Caco-2 (cell line): ENCODE data around the gene NLRP3. TPM values are rescaled to one million over a fixed set of nuclear protein-coding genes. Genes with fewer than 3 reads are reported as not detected.

Experiments used
- BruUV-seq: library from RNA; stranded (reverse); fragments of 400-500 nt; replicated peaks from 2 replicates; lab custom pipeline; 2021; lab: Mats Ljungman, UMichigan
- CTCF ChIA-PET: fragments of 300-600 bp; sonication (Branson Sonifier 250); formaldehyde crosslinking; loops from one replicate; lab custom pipeline; 2022; ENCODE audit warnings: antibody characterized with exemption; lab: Charles Lee
- POLR2A ChIA-PET: fragments of 300-600 bp; sonication (Branson Sonifier 250); formaldehyde crosslinking; loops from one replicate; lab custom pipeline; 2022; ENCODE audit warnings: antibody characterized with exemption; lab: Charles Lee
- DNase-seq, 2 experiments: peaks; one replicate each; pipeline versions ENCODE4 v3.0.0 to v3.0.0-alpha.2; 2020 to 2022
- H3K27me3 ChIP-seq: replicated peaks from 2 replicates; pipeline ENCODE4 v1.6.0; 2011; ENCODE audit warnings: low read length; ENCODE audit not compliant: control insufficient read depth, insufficient read depth
- H3K36me3 ChIP-seq: 2 replicates; pipeline ENCODE4 v1.5.1; 2011; ENCODE audit warnings: low read length; ENCODE audit not compliant: control insufficient read depth, insufficient read depth
- H3K4me1 ChIP-seq: fragments of 250-450 bp; sonication (Bioruptor Pico); 2 replicates; pipeline ENCODE4 v1.5.1; 2020; ENCODE audit warnings: mild to moderate bottlenecking
- H3K4me3 ChIP-seq: 2 replicates; pipeline ENCODE4 v1.5.1; 2011; ENCODE audit warnings: low read depth, mild to moderate bottlenecking, control low read depth, low read length
- H3K9me3 ChIP-seq: fragments of 250-450 bp; sonication (Bioruptor Pico); 2 replicates; pipeline ENCODE4 v1.5.1; 2020; ENCODE audit warnings: mild to moderate bottlenecking, moderate library complexity
- H3K27ac Mint-ChIP-seq: one replicate; pipeline ENCODE4 v1.8.0; 2022; ENCODE audit warnings: mixed read lengths; ENCODE audit not compliant: unreplicated experiment
- H3K27me3 Mint-ChIP-seq: one replicate; pipeline ENCODE4 v1.8.0; 2022; ENCODE audit warnings: mixed read lengths; ENCODE audit not compliant: insufficient read depth, unreplicated experiment
- H3K36me3 Mint-ChIP-seq: one replicate; pipeline ENCODE4 v1.8.0; 2022; ENCODE audit warnings: mild to moderate bottlenecking, mixed read lengths; ENCODE audit not compliant: insufficient read depth, unreplicated experiment
- H3K4me1 Mint-ChIP-seq: one replicate; pipeline ENCODE4 v1.8.0; 2022; ENCODE audit warnings: low read depth, mixed read lengths; ENCODE audit not compliant: unreplicated experiment
- H3K4me3 Mint-ChIP-seq: one replicate; pipeline ENCODE4 v1.8.0; 2022; ENCODE audit warnings: mild to moderate bottlenecking, moderate library complexity, mixed read lengths; ENCODE audit not compliant: unreplicated experiment
- H3K9me3 Mint-ChIP-seq: one replicate; pipeline ENCODE4 v1.8.0; 2022; ENCODE audit warnings: mixed read lengths; ENCODE audit not compliant: unreplicated experiment
- CTCF ChIP-seq, 2 experiments: fragments of 200-600 bp in 1 of 2; IDR thresholded peaks; 1 replicate in 1 of 2; 2 replicates in 1 of 2; pipeline versions ENCODE4 v1.5.1 to v1.8.0; 2011 to 2022; ENCODE audit warnings: antibody characterized with exemption in 1 of 2, control low read depth in 1 of 2, inconsistent platforms in 1 of 2, low read depth in 1 of 2, low read length in 1 of 2, mild to moderate bottlenecking in 1 of 2, moderate library complexity in 1 of 2; ENCODE audit not compliant: insufficient read depth in 1 of 2, severe bottlenecking in 1 of 2, unreplicated experiment in 1 of 2
- intact Hi-C: fragments of 100-400 bp; cut with micrococcal nuclease; formaldehyde crosslinking; loops from one replicate; pipeline ENCODE4 v1.10.0; 2022; ENCODE audit not compliant: unreplicated experiment
- total RNA-seq: library from RNA; stranded (reverse); gene quantifications from 2 replicates; pipeline ENCODE4 v1.2.3, GENCODE V29; 2022

NLRP3 gene
- total RNA-seq, 1 experiment from 2014 or later = not detected

GRCh38 chr1:247378334-247379073, 37.5 kb upstream of the NLRP3 start:
- Histone ChIP-seq H3K36me3 (no peaks in the 10 kb centered on the region), H3K4me3 (no peak overlapping the region), H3K4me1 (no peaks in the 10 kb centered on the region), H3K9me3 (peaks cover 8% of the 10 kb centered on the region), H3K27me3 (no peaks in the 10 kb centered on the region)
- H3K4me1 Mint-ChIP-seq = no peaks in the 10 kb centered on the region
- H3K27me3 Mint-ChIP-seq = no peaks in the 10 kb centered on the region
- peaks cover 9% of the 10 kb centered on the region for H3K9me3 Mint-ChIP-seq
- CTCF ChIA-PET = no interaction called here
- no peak for DNase-seq
- BruUV-seq = no TSS peak
- H3K36me3 Mint-ChIP-seq = no peaks in the 10 kb centered on the region
- no peak overlapping the region for H3K27ac Mint-ChIP-seq
- no peak for TF ChIP-seq CTCF (IDR thresholded peaks at IDR 0.05; ENCODE audit: insufficient read depth in 1 of 2, low read depth in 1 of 2, low read length in 1 of 2, severe bottlenecking in 1 of 2, unreplicated experiment in 1 of 2)
- H3K4me3 Mint-ChIP-seq = no peak overlapping the region
- intact Hi-C loops = no loop called here
- POLR2A ChIA-PET = no interaction called here

- no peak overlapping the region for H3K27ac Mint-ChIP-seq
- H3K4me3 ChIP-seq = no peak overlapping the region
- no peaks in the 10 kb centered on the region for H3K36me3 ChIP-seq
- no peak for DNase-seq
- intact Hi-C loops = no loop called here
- BruUV-seq = no TSS peak
- POLR2A ChIA-PET = no interaction called here
- no peaks in the 10 kb centered on the region for H3K27me3 ChIP-seq
- H3K4me3 Mint-ChIP-seq = no peak overlapping the region
- H3K27me3 Mint-ChIP-seq = peaks cover 4% of the 10 kb centered on the region
- peaks cover 6% of the 10 kb centered on the region for H3K4me1 Mint-ChIP-seq
- peaks cover 9% of the 10 kb centered on the region for H3K9me3 Mint-ChIP-seq
- no peak for TF ChIP-seq CTCF (IDR thresholded peaks at IDR 0.05; ENCODE audit: insufficient read depth in 1 of 2, low read depth in 1 of 2, low read length in 1 of 2, severe bottlenecking in 1 of 2, unreplicated experiment in 1 of 2)
- no peaks in the 10 kb centered on the region for H3K9me3 ChIP-seq
- no peaks in the 10 kb centered on the region for H3K4me1 ChIP-seq
- CTCF ChIA-PET = no interaction called here
- H3K36me3 Mint-ChIP-seq = no peaks in the 10 kb centered on the region
These were observed 30.7 kb upstream of the NLRP3 start for GRCh38 chr1:247385283-247385682.

GRCh38 chr1:247386217-247386616, 29.8 kb upstream of the NLRP3 start:
- TF ChIP-seq CTCF (IDR thresholded peaks at IDR 0.05; ENCODE audit: insufficient read depth in 1 of 2, low read depth in 1 of 2, low read length in 1 of 2, severe bottlenecking in 1 of 2, unreplicated experiment in 1 of 2) = no peak
- intact Hi-C loops = no loop called here
- POLR2A ChIA-PET = no interaction called here
- Histone ChIP-seq H3K27me3 (no peaks in the 10 kb centered on the region; the same call in 1 of the 2 replicates), H3K36me3 (no peaks in the 10 kb centered on the region), H3K4me3 (no peak overlapping the region), H3K9me3 (no peaks in the 10 kb centered on the region), H3K4me1 (no peaks in the 10 kb centered on the region)
- CTCF ChIA-PET = no interaction called here
- BruUV-seq = no TSS peak
- H3K4me1 Mint-ChIP-seq = peaks cover 7% of the 10 kb centered on the region
- H3K27ac Mint-ChIP-seq = no peak overlapping the region
- DNase-seq = no peak
- peaks cover 4% of the 10 kb centered on the region for H3K27me3 Mint-ChIP-seq
- no peak overlapping the region for H3K4me3 Mint-ChIP-seq
- peaks cover 9% of the 10 kb centered on the region for H3K9me3 Mint-ChIP-seq
- no peaks in the 10 kb centered on the region for H3K36me3 Mint-ChIP-seq
